H1 (cell line): ENCODE data around the gene CFAP65. TPM values are rescaled to one million over a fixed set of nuclear protein-coding genes. Genes with fewer than 3 reads are reported as not detected.

Experiments used
- CTBP2 ChIP-seq: IDR thresholded peaks from 2 replicates; pipeline ENCODE4 v1.7.0; 2011; ENCODE audit warnings: borderline replicate concordance, mild to moderate bottlenecking, moderate library complexity, mixed read lengths, low read length; ENCODE audit not compliant: insufficient read depth, insufficient read length
- KDM5A ChIP-seq: fragments of 200-600 bp; IDR thresholded peaks from 2 replicates; pipeline ENCODE4 v1.7.1; 2012; ENCODE audit warnings: mild to moderate bottlenecking, low read length, inconsistent platforms, mixed read lengths
- polyA plus RNA-seq, 7 experiments: library from polyadenylated mRNA; depleted of rRNA in 3 of 7; stranded (reverse) in 5 of 7; unstranded in 2 of 7; fragments of >200 nt in 5 of 7; fragments of 200-250 nt in 2 of 7; gene quantifications; 1 replicate in 5 of 7; 2 replicates in 1 of 7; 4 replicates in 1 of 7; pipeline versions ENCODE4 v1.2.1 to v1.2.3, GENCODE V29; 2011 to 2013; ENCODE audit warnings: missing spikeins in 2 of 7, mixed read lengths in 2 of 7
- total RNA-seq: library from RNA; stranded (reverse); fragmentation: NEBNext Ultra II Directional; extraction: Animal tissue kit (Norgen Biotek cat#: 25700); gene quantifications from 2 replicates; pipeline ENCODE4 v1.2.1, GENCODE V29; 2021
- TF ChIP-seq, protein P1 (sequence below): fragments of 300-600 bp; sonication (generic); IDR thresholded peaks from 2 replicates; pipeline ENCODE4 v1.7.1; 2012; ENCODE audit warnings: low read length, moderate library complexity, mild to moderate bottlenecking, inconsistent platforms; ENCODE audit not compliant: insufficient replicate concordance

CFAP65 gene
- total and polyA plus RNA-seq, 2 of the 8 experiments (the other 6 are each of a cell fraction or from before 2014, with no cell fraction given): 0.19 to 0.45 TPM

DNA sequence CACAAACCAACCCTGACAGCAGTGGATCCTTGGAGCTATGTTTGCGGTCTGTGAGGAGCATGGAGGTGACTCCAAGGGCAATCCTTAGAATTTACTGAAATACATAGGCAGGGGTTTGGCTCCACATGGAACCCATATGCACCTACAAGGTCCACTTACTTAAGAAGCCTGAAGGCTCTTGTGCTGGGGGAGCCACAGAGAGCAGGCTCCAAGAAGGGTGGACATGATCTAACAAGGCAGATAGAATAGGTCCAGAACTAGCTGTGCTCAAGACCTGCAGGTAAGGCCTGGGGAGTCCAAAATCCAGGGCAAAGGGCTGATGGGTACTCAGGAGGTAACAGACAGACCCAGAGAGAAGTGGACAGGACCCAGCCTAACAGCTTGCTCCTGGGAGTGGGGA lies 83.0 kb downstream of the CFAP65 start (continued):
- TF ChIP-seq, protein P1, sequence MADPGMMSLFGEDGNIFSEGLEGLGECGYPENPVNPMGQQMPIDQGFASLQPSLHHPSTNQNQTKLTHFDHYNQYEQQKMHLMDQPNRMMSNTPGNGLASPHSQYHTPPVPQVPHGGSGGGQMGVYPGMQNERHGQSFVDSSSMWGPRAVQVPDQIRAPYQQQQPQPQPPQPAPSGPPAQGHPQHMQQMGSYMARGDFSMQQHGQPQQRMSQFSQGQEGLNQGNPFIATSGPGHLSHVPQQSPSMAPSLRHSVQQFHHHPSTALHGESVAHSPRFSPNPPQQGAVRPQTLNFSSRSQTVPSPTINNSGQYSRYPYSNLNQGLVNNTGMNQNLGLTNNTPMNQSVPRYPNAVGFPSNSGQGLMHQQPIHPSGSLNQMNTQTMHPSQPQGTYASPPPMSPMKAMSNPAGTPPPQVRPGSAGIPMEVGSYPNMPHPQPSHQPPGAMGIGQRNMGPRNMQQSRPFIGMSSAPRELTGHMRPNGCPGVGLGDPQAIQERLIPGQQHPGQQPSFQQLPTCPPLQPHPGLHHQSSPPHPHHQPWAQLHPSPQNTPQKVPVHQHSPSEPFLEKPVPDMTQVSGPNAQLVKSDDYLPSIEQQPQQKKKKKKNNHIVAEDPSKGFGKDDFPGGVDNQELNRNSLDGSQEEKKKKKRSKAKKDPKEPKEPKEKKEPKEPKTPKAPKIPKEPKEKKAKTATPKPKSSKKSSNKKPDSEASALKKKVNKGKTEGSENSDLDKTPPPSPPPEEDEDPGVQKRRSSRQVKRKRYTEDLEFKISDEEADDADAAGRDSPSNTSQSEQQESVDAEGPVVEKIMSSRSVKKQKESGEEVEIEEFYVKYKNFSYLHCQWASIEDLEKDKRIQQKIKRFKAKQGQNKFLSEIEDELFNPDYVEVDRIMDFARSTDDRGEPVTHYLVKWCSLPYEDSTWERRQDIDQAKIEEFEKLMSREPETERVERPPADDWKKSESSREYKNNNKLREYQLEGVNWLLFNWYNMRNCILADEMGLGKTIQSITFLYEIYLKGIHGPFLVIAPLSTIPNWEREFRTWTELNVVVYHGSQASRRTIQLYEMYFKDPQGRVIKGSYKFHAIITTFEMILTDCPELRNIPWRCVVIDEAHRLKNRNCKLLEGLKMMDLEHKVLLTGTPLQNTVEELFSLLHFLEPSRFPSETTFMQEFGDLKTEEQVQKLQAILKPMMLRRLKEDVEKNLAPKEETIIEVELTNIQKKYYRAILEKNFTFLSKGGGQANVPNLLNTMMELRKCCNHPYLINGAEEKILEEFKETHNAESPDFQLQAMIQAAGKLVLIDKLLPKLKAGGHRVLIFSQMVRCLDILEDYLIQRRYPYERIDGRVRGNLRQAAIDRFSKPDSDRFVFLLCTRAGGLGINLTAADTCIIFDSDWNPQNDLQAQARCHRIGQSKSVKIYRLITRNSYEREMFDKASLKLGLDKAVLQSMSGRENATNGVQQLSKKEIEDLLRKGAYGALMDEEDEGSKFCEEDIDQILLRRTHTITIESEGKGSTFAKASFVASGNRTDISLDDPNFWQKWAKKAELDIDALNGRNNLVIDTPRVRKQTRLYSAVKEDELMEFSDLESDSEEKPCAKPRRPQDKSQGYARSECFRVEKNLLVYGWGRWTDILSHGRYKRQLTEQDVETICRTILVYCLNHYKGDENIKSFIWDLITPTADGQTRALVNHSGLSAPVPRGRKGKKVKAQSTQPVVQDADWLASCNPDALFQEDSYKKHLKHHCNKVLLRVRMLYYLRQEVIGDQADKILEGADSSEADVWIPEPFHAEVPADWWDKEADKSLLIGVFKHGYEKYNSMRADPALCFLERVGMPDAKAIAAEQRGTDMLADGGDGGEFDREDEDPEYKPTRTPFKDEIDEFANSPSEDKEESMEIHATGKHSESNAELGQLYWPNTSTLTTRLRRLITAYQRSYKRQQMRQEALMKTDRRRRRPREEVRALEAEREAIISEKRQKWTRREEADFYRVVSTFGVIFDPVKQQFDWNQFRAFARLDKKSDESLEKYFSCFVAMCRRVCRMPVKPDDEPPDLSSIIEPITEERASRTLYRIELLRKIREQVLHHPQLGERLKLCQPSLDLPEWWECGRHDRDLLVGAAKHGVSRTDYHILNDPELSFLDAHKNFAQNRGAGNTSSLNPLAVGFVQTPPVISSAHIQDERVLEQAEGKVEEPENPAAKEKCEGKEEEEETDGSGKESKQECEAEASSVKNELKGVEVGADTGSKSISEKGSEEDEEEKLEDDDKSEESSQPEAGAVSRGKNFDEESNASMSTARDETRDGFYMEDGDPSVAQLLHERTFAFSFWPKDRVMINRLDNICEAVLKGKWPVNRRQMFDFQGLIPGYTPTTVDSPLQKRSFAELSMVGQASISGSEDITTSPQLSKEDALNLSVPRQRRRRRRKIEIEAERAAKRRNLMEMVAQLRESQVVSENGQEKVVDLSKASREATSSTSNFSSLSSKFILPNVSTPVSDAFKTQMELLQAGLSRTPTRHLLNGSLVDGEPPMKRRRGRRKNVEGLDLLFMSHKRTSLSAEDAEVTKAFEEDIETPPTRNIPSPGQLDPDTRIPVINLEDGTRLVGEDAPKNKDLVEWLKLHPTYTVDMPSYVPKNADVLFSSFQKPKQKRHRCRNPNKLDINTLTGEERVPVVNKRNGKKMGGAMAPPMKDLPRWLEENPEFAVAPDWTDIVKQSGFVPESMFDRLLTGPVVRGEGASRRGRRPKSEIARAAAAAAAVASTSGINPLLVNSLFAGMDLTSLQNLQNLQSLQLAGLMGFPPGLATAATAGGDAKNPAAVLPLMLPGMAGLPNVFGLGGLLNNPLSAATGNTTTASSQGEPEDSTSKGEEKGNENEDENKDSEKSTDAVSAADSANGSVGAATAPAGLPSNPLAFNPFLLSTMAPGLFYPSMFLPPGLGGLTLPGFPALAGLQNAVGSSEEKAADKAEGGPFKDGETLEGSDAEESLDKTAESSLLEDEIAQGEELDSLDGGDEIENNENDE: no peak
- TF ChIP-seq CTBP2 (no peak), KDM5A (no peak)
